Astrocyte (in vitro differentiated cells and primary cell): Measurements from ENCODE around the gene ZNF862. TPM values are rescaled to one million over a fixed set of nuclear protein-coding genes. Genes with fewer than 3 reads are reported as not detected.

Experiments
- DNase-seq: peaks from one replicate; pipeline ENCODE4 v3.0.0-alpha.2; 2010; ENCODE audit warnings: low read depth
- FAIRE-seq: peaks from 2 replicates; lab custom pipeline; 2011; peaks lifted over from hg19 to GRCh38; lab: Jason Lieb, UNC
- H2AFZ ChIP-seq: 2 replicates; pipeline ENCODE4 v1.6.0; 2012; ENCODE audit warnings: low read depth, low read length, inconsistent platforms
- H3K27ac ChIP-seq: 2 replicates; pipeline ENCODE4 v1.5.1; 2011; ENCODE audit warnings: low read depth, low read length, inconsistent platforms
- H3K27me3 ChIP-seq: 2 replicates; pipeline ENCODE4 v1.6.0; 2011; ENCODE audit warnings: low read length, inconsistent platforms; ENCODE audit not compliant: insufficient read depth
- H3K36me3 ChIP-seq: 2 replicates; pipeline ENCODE4 v1.5.1; 2011; ENCODE audit warnings: low read length, inconsistent platforms; ENCODE audit not compliant: insufficient read depth
- H3K4me1 ChIP-seq: 2 replicates; pipeline ENCODE4 v1.5.1; 2011; ENCODE audit warnings: low read length, inconsistent platforms; ENCODE audit not compliant: insufficient read depth
- H3K4me2 ChIP-seq: 2 replicates; pipeline ENCODE4 v1.6.0; 2012; ENCODE audit warnings: low read length, inconsistent platforms
- H3K4me3 ChIP-seq: 2 replicates; pipeline ENCODE4 v1.5.1; 2011; ENCODE audit warnings: low read depth, mild to moderate bottlenecking, low read length, inconsistent platforms; ENCODE audit not compliant: insufficient read depth
- H3K79me2 ChIP-seq: 2 replicates; pipeline ENCODE4 v1.6.0; 2012; ENCODE audit warnings: mild to moderate bottlenecking, low read length, inconsistent platforms; ENCODE audit not compliant: insufficient read depth
- H3K9ac ChIP-seq: 2 replicates; pipeline ENCODE4 v1.6.0; 2012; ENCODE audit warnings: mild to moderate bottlenecking, low read length, inconsistent platforms
- H3K9me3 ChIP-seq: 2 replicates; pipeline ENCODE4 v1.5.1; 2012; ENCODE audit warnings: low read depth, mild to moderate bottlenecking, low read length, inconsistent platforms; ENCODE audit not compliant: insufficient read depth
- H4K20me1 ChIP-seq: 2 replicates; pipeline ENCODE4 v1.6.0; 2012; ENCODE audit warnings: low read length, inconsistent platforms; ENCODE audit not compliant: insufficient read depth
- H3K27ac Mint-ChIP-seq: one replicate; pipeline ENCODE4 v1.8.0; 2021; ENCODE audit warnings: mild to moderate bottlenecking, mixed read lengths; ENCODE audit not compliant: unreplicated experiment
- H3K27me3 Mint-ChIP-seq: one replicate; pipeline ENCODE4 v1.8.0; 2021; ENCODE audit warnings: low read depth, mixed read lengths; ENCODE audit not compliant: unreplicated experiment
- H3K36me3 Mint-ChIP-seq: one replicate; pipeline ENCODE4 v1.8.0; 2021; ENCODE audit warnings: low read depth, mixed read lengths; ENCODE audit not compliant: unreplicated experiment
- H3K4me1 Mint-ChIP-seq: one replicate; pipeline ENCODE4 v1.8.0; 2021; ENCODE audit warnings: low read depth, mixed read lengths; ENCODE audit not compliant: unreplicated experiment
- H3K4me3 Mint-ChIP-seq: one replicate; pipeline ENCODE4 v1.8.0; 2021; ENCODE audit warnings: mild to moderate bottlenecking, moderate library complexity, mixed read lengths; ENCODE audit not compliant: unreplicated experiment
- H3K9me3 Mint-ChIP-seq: one replicate; pipeline ENCODE4 v1.8.0; 2021; ENCODE audit warnings: mild to moderate bottlenecking, mixed read lengths; ENCODE audit not compliant: unreplicated experiment
- EZH2 ChIP-seq: IDR thresholded peaks from 2 replicates; pipeline ENCODE4 v1.6.1; 2012; ENCODE audit warnings: mild to moderate bottlenecking, low read length, inconsistent platforms; ENCODE audit not compliant: insufficient read depth
- total RNA-seq: library from RNA; stranded (reverse); gene quantifications from 2 replicates; pipeline ENCODE4 v1.2.1, GENCODE V29; 2021
- TF ChIP-seq, protein P1 (sequence below): IDR thresholded peaks from 2 replicates; pipeline ENCODE4 v1.5.1; 2011; ENCODE audit warnings: low read depth, mild to moderate bottlenecking, inconsistent platforms, low read length, moderate library complexity; ENCODE audit not compliant: insufficient read depth

The ZNF862 gene
- total RNA-seq, 1 donor from 2014 or later = 13.2 TPM

DNA sequence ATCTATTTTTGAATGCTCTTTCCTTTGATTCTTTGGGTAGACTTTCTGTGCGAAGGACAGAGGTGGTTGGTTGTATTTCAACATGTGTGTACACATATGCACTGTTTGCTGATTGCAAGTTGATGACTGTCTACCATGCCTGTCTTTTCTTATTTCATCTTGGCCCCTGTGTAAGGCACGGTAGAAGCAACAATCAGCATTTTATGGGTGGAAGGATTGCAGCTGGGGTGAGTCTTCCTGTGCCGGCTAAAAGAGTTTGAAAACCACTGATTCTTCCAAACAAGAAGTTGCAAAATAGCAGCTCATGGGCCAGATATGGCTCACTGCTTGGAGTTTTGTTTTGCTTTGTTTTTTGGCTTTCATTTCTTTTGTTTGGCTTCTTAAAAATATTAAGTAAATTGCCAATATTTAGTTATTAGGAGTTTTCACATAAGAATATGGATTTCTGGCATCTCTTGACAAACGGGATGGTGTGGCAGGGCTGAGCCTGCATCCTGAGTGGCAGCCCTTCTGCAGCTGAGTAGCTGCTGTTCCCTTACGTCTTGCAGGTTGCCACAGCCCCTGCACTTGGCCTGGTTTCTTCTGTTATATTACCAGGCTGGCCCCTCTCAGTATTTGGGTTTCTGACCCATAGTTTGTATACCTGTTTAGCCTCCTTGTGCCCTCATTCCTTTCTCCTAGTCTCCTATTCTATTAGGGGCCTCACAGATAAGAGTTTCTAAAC, 7.2 kb downstream of the ZNF862 start:
- Histone ChIP-seq H3K79me2 (no peaks in the 10 kb centered on the region), H3K36me3 (no peaks in the 10 kb centered on the region), H2AFZ (no peak overlapping the region), H4K20me1 (no peaks in the 10 kb centered on the region), H3K27me3 (no peaks in the 10 kb centered on the region), H3K9ac (no peak overlapping the region), H3K9me3 (no peaks in the 10 kb centered on the region), H3K4me1 (no peaks in the 10 kb centered on the region), H3K27ac (no peak overlapping the region), H3K4me3 (no peak overlapping the region), H3K4me2 (no peak overlapping the region)
- no peak for TF ChIP-seq EZH2
- TF ChIP-seq, protein P1, sequence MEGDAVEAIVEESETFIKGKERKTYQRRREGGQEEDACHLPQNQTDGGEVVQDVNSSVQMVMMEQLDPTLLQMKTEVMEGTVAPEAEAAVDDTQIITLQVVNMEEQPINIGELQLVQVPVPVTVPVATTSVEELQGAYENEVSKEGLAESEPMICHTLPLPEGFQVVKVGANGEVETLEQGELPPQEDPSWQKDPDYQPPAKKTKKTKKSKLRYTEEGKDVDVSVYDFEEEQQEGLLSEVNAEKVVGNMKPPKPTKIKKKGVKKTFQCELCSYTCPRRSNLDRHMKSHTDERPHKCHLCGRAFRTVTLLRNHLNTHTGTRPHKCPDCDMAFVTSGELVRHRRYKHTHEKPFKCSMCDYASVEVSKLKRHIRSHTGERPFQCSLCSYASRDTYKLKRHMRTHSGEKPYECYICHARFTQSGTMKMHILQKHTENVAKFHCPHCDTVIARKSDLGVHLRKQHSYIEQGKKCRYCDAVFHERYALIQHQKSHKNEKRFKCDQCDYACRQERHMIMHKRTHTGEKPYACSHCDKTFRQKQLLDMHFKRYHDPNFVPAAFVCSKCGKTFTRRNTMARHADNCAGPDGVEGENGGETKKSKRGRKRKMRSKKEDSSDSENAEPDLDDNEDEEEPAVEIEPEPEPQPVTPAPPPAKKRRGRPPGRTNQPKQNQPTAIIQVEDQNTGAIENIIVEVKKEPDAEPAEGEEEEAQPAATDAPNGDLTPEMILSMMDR = no peak
- no peak for FAIRE-seq
- H3K4me1 Mint-ChIP-seq = peaks cover 6% of the 10 kb centered on the region
- no peaks in the 10 kb centered on the region for H3K9me3 Mint-ChIP-seq
- no peak overlapping the region for H3K27ac Mint-ChIP-seq
- DNase-seq = no peak
- H3K4me3 Mint-ChIP-seq = no peak overlapping the region
- H3K27me3 Mint-ChIP-seq = peaks cover 8% of the 10 kb centered on the region
- peaks cover 14% of the 10 kb centered on the region for H3K36me3 Mint-ChIP-seq

DNA sequence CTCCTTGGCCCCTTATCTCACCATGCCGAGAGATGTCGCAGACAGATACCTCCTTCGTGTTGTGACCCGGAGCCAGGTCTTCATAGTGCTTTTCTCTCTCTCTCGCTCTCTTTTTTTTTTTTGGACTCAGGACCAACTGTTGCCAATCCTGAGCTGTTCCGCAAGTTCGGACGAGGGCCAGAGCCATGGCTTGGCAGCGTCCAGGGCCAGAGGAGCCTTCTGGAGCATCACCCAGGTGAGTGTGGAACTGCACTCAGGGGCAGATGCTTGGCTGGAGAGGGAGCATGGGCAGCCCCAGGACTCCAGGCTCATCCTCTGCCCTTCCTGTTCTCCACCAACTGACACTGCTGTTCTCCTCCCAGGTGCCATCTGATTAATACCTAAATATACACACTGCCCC, 7.8 kb downstream of the ZNF862 start:
- TF ChIP-seq, protein P1 = no peak
- TF ChIP-seq EZH2 = no peak
- H3K9me3 ChIP-seq = no peaks in the 10 kb centered on the region

DNA sequence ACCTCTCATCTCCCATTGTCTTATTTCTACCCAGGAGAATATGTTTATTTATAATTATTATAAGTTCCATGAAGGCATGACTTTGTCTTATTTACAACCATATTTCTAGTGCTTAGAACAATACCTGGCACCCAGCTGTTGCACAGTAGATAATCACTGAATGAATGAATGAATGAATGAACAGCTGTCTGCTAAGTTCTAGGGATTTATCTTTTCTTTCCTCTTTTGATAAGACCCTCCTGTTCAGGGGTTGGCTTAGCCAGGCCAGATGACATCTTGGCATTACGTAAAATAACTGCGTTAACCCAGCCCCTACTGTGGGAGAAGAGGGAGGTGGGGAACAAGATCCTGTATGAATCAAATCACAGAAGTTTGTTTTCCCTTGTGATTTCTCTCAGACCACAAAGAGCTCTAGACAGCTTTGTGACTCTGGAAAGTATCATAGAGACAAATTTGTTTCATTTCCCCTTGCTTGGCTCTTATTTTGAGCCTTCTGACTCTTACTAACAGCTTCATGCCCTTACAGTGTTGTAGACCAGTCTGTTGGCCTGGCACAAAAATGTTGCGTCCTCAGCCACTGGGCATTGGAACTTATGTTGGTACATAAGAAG, 8.4 kb downstream of the ZNF862 start:
- DNase-seq (no peak), FAIRE-seq (no peak)
- Mint-ChIP-seq H3K36me3 (peaks cover 14% of the 10 kb centered on the region), H3K27me3 (peaks cover 8% of the 10 kb centered on the region), H3K4me3 (no peak overlapping the region), H3K27ac (no peak overlapping the region), H3K9me3 (no peaks in the 10 kb centered on the region), H3K4me1 (peaks cover 5% of the 10 kb centered on the region)
- Histone ChIP-seq H3K36me3 (no peaks in the 10 kb centered on the region), H3K27me3 (no peaks in the 10 kb centered on the region), H3K4me1 (no peaks in the 10 kb centered on the region), H3K9ac (no peak overlapping the region), H3K4me2 (no peak overlapping the region), H3K9me3 (no peaks in the 10 kb centered on the region), H2AFZ (no peak overlapping the region), H4K20me1 (no peaks in the 10 kb centered on the region), H3K4me3 (no peak overlapping the region), H3K79me2 (no peaks in the 10 kb centered on the region), H3K27ac (no peak overlapping the region)
- TF ChIP-seq, protein P1 = no peak
- TF ChIP-seq EZH2 = no peak

More for the DNA sequence above, 7.8 kb downstream of the ZNF862 start:
- Histone ChIP-seq H3K4me1 (no peaks in the 10 kb centered on the region), H2AFZ (no peak overlapping the region), H3K36me3 (no peaks in the 10 kb centered on the region), H3K4me3 (no peak overlapping the region), H3K4me2 (no peak overlapping the region), H3K27me3 (no peaks in the 10 kb centered on the region), H3K9ac (no peak overlapping the region), H3K79me2 (no peaks in the 10 kb centered on the region), H3K27ac (no peak overlapping the region), H4K20me1 (no peaks in the 10 kb centered on the region)
- Mint-ChIP-seq H3K4me1 (peaks cover 5% of the 10 kb centered on the region), H3K36me3 (peaks cover 14% of the 10 kb centered on the region), H3K27me3 (peaks cover 8% of the 10 kb centered on the region), H3K9me3 (no peaks in the 10 kb centered on the region), H3K4me3 (no peak overlapping the region), H3K27ac (no peak overlapping the region)
- DNase-seq (no peak), FAIRE-seq (no peak)
